Amniotic stem cell (primary cell): ENCODE measurements around the gene WDR89.
"Not testable (repeated sequence)": the region's sequence is repeated elsewhere in the genome, so short reads cannot be mapped to it uniquely, and the experiment has no call there.

Experiments
- DNase-seq: peaks from one replicate; lab custom pipeline; 2025; lab: John Stamatoyannopoulos, UW

Gene WDR89

GRCh38 chr14:63641473-63642228, at the start of gene WDR89:
Gene WDR89 (minus strand): TSS chr14:63641871. CDS start chr14:63599942, 41,929 bp downstream.
- DNase-seq = peak; percentile 100

GRCh38 chr14:63689132-63689531, 47.5 kb upstream of the WDR89 start:
- DNase-seq = no peak

- DNase-seq = no peak
Observed at GRCh38 chr14:63686926-63687325, 45.3 kb upstream of the WDR89 start.

- no peak for DNase-seq
Observed at GRCh38 chr14:63685401-63685800, 43.7 kb upstream of the WDR89 start.

- no peak for DNase-seq
Observed at GRCh38 chr14:63682727-63683593, 41.3 kb upstream of the WDR89 start.

- DNase-seq = no peak
Observed at GRCh38 chr14:63678536-63678935, 36.9 kb upstream of the WDR89 start.

GRCh38 chr14:63677891-63678379, 36.3 kb upstream of the WDR89 start:
- peak; percentile 1 for DNase-seq

GRCh38 chr14:63676615-63677014, 34.9 kb upstream of the WDR89 start:
- no peak for DNase-seq

GRCh38 chr14:63673886-63674497, 32.3 kb upstream of the WDR89 start:
- no peak for DNase-seq

GRCh38 chr14:63673255-63673654, 31.6 kb upstream of the WDR89 start:
- no peak for DNase-seq

- no peak for DNase-seq
Observed at GRCh38 chr14:63672417-63673180, 30.9 kb upstream of the WDR89 start.

GRCh38 chr14:63671987-63672386, 30.3 kb upstream of the WDR89 start:
- no peak for DNase-seq

GRCh38 chr14:63670692-63671091, 29.0 kb upstream of the WDR89 start:
- no peak for DNase-seq

GRCh38 chr14:63666335-63666734, 24.7 kb upstream of the WDR89 start:
- DNase-seq = no peak

GRCh38 chr14:63663428-63664341, 22.0 kb upstream of the WDR89 start:
- DNase-seq = no peak

GRCh38 chr14:63662776-63663175, 21.1 kb upstream of the WDR89 start:
- DNase-seq = no peak

- DNase-seq = not testable (repeated sequence)
Observed at GRCh38 chr14:63661881-63662280, 20.2 kb upstream of the WDR89 start.

GRCh38 chr14:63659726-63660125, 18.1 kb upstream of the WDR89 start:
- DNase-seq = no peak

GRCh38 chr14:63656194-63656593, 14.5 kb upstream of the WDR89 start:
- DNase-seq = no peak

GRCh38 chr14:63654936-63655335, 13.3 kb upstream of the WDR89 start:
- DNase-seq = no peak

GRCh38 chr14:63654346-63654745, 12.7 kb upstream of the WDR89 start:
- no peak for DNase-seq
